Measurements from ENCODE around the gene OPRM1.

DNA sequence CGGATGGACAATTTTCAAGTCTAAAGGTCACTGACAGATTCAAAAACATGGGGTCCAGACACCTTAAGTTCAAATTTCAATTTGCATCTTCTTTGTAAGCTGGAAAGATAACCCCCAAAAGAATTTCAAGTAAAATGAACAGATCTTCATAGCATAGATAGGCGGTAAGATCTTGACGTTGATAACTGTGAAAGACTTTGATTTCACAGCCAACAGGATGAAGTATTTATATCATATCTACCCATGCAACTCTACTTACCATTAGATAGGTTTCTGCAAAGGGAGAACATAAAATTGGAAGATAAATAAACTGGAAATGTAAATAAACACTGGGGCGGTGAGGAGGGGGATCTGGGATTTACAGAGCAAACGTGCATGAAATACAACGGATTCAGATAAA, 179.7 kb downstream of the OPRM1 start:
- no peak for TF ChIP-seq POLR2A (IDR thresholded peaks at IDR 0.05)
- no peak for TF ChIP-seq CTCF (IDR thresholded peaks at IDR 0.05)

Measured in body of pancreas (tissue), 4 donors.